GM10248 (cell line): Measurements from ENCODE around the gene LLGL1.

Experiments used
- CTCF ChIA-PET: fragments of 300-600 bp; sonication (Branson Sonifier 250); formaldehyde crosslinking; extraction: SDS; loops from one replicate; lab custom pipeline; 2021; ENCODE audit warnings: antibody characterized with exemption; lab: Yijun Ruan, JAX
- POLR2A ChIA-PET: fragments of 350-650 bp; sonication (Branson Sonifier 250); formaldehyde crosslinking; extraction: SDS; loops from one replicate; lab custom pipeline; 2020; ENCODE audit warnings: antibody characterized with exemption; lab: Yijun Ruan, JAX
- DNase-seq: peaks from one replicate; pipeline ENCODE4 v3.0.0; 2012; ENCODE audit errors: extremely low spot score
- TF ChIP-seq, protein P1 (sequence below): IDR thresholded peaks from 2 replicates; pipeline ENCODE4 v1.5.1; 2012; ENCODE audit warnings: mild to moderate bottlenecking, low read depth; ENCODE audit errors: extremely low read depth, missing control alignments, control extremely low read depth

Gene LLGL1

DNA sequence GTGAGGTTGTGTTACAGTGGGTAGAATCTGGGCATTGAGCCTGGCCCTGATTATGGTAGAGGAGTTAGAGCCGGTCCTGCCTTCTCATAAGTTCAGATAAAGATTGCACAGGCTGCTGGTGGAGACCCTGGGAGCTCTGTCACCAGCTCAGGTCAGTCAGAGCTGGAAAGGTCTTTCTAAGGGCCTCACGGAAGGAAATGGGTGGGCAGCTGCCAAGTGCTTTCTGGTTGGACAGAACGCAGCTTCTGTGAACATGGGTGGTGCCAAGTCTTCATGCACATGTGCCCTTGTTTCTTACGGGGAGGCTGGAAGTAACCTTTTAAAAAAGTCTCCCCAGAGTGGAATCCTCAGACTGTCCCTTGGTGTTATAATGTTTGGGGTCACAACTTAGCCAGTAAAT is 26.9 kb upstream of the LLGL1 start:
- TF ChIP-seq, protein P1, sequence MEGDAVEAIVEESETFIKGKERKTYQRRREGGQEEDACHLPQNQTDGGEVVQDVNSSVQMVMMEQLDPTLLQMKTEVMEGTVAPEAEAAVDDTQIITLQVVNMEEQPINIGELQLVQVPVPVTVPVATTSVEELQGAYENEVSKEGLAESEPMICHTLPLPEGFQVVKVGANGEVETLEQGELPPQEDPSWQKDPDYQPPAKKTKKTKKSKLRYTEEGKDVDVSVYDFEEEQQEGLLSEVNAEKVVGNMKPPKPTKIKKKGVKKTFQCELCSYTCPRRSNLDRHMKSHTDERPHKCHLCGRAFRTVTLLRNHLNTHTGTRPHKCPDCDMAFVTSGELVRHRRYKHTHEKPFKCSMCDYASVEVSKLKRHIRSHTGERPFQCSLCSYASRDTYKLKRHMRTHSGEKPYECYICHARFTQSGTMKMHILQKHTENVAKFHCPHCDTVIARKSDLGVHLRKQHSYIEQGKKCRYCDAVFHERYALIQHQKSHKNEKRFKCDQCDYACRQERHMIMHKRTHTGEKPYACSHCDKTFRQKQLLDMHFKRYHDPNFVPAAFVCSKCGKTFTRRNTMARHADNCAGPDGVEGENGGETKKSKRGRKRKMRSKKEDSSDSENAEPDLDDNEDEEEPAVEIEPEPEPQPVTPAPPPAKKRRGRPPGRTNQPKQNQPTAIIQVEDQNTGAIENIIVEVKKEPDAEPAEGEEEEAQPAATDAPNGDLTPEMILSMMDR = no peak
- DNase-seq = no peak
- ChIA-PET CTCF (interaction anchor here (1.2 to 5.0 kb wide), 4 partner anchors 9 to 54 kb away, joined by 3 to 27 read pairs (median 12); no protein-coding TSS in a partner anchor), POLR2A (interaction anchor here (0.6 kb wide), 1 partner anchor 19 kb away, joined by 8 read pairs; no protein-coding TSS in a partner anchor)

DNA sequence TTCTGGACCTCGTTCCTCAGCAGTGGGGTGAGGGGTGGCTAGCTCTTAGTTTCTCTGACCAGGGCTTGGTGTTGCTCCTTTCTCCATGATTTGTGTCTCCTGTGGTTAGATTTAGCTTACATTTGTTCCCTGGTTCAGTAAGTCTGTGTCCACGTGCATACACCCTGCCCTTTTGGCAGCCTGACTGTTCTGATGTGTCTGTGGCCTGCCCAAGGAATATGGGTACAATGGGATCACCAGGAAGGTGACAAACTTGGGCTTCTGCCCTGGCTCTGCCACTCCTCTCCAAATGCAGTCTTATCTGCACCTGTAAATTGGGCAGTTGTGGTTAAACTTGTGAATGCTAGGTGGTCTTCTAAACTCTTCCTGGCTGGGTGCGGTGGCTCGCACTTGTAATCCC is 24.3 kb upstream of the LLGL1 start:
- CTCF ChIA-PET = interaction anchor here (0.7 to 5.0 kb wide), 5 partner anchors 9 to 20 kb away, joined by 3 to 27 read pairs (median 4); no protein-coding TSS in a partner anchor
- POLR2A ChIA-PET = interaction anchor here (0.6 to 1.3 kb wide), 2 partner anchors 11 to 28 kb away, joined by 3 to 4 read pairs; no protein-coding TSS in a partner anchor
- TF ChIP-seq, protein P1 = no peak
- DNase-seq = no peak

DNA sequence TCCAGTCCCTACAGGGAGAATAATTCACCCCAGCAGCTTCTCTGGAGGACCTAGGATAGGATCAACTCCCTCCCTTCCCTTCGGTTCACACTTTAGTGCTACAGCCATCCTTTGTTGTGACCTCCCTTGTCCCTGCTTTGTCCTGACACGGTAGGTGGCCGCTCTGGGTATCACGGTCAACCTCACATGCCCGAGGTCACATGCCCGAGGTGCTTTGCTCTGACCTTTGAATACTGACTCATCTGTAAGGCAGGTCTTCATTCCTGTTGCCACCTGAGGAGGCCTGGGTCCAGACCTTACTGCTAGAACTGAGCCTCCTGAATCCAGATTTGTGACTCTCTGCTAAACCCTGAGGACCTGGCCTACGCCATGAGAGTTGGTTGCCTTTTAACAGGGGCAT is 22.1 kb upstream of the LLGL1 start:
- ChIA-PET POLR2A (no interaction called here), CTCF (interaction anchor here (0.7 to 1.7 kb wide), 7 partner anchors 10 to 44 kb away, joined by 3 to 6 read pairs (median 3); no protein-coding TSS in a partner anchor)
- DNase-seq = no peak
- TF ChIP-seq, protein P1 = no peak

DNA sequence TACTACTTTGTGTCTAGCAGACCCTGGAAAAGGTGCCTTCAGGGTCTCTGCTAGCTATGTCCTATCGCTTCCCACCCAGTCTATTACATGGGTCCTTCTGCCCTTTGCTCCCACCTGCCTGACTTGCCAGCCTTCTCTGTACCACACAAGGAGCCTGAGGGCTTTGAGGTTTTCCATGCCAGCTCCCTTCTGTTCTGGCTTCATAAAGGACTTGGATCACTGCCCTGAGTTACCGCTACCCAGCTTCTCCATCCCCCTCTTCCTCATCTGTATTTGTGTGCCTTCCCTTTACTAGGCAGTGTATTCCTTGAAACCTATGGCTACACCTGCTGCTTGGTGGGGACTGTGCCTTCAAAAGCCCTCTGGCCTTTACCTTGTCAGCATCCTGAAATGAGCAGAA is 19.6 kb upstream of the LLGL1 start:
- no peak for DNase-seq
- ChIA-PET POLR2A (no interaction called here), CTCF (interaction anchor here (0.9 to 1.1 kb wide), 2 partner anchors 9 to 12 kb away, joined by 3 to 4 read pairs; no protein-coding TSS in a partner anchor)
- TF ChIP-seq, protein P1 = no peak

DNA sequence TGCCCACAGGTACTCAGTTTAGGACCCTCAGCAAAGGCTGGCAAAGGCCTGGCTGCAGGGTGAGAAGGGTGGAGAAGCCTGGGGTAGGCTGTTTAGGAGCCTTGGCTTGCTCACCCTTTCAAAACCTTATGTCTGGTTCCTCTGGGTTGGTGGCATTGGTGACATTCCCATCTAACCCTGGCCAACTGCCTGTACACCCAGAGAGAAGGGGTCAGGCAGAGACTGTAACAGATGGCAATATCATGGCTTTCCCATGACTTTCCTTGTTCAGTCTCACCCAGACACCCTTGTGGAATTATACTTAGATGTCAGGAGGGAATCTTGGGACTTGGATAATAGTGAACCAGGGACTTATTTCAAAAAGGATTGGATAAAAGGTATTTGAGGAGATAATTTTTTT is 18.5 kb upstream of the LLGL1 start:
- ChIA-PET CTCF (interaction anchor here (1.0 to 1.5 kb wide), 4 partner anchors 10 to 15 kb away, joined by 3 to 9 read pairs (median 4); no protein-coding TSS in a partner anchor), POLR2A (no interaction called here)
- no peak for DNase-seq
- TF ChIP-seq, protein P1 = no peak

DNA sequence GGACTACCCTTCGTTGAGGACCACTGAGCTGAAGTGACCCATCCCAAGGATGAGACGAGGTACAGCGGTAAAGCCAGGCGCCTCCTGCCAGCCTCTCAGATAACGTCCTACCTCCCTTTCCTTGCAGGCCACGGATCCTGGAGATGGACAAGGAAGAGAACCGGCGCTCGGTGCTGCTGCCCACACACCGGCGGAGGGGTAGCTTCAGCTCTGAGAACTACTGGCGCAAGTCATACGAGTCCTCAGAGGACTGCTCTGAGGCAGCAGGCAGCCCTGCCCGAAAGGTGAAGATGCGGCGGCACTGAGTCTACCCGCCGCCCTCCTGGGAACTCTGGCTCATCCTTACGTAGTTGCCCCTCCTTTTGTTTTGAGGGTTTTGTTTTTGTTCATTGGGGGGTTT is 17.3 kb upstream of the LLGL1 start:
- CTCF ChIA-PET = interaction anchor here (1.5 kb wide), 2 partner anchors 9 to 16 kb away, joined by 4 to 9 read pairs; no protein-coding TSS in a partner anchor
- no peak for DNase-seq

More for the DNA sequence above, 17.3 kb upstream of the LLGL1 start:
- POLR2A ChIA-PET = no interaction called here
- TF ChIP-seq, protein P1 = no peak
